ENCODE results near the gene INSIG1. TPM values are rescaled to one million over a fixed set of nuclear protein-coding genes. Genes with fewer than 3 reads are reported as not detected.
A peak's percentile ranks its signal among the peaks of the same experiment; 100 is the strongest.

The INSIG1 gene
- total and polyA plus RNA-seq, 4 donors = 118 to 219 (median 193) TPM

DNA sequence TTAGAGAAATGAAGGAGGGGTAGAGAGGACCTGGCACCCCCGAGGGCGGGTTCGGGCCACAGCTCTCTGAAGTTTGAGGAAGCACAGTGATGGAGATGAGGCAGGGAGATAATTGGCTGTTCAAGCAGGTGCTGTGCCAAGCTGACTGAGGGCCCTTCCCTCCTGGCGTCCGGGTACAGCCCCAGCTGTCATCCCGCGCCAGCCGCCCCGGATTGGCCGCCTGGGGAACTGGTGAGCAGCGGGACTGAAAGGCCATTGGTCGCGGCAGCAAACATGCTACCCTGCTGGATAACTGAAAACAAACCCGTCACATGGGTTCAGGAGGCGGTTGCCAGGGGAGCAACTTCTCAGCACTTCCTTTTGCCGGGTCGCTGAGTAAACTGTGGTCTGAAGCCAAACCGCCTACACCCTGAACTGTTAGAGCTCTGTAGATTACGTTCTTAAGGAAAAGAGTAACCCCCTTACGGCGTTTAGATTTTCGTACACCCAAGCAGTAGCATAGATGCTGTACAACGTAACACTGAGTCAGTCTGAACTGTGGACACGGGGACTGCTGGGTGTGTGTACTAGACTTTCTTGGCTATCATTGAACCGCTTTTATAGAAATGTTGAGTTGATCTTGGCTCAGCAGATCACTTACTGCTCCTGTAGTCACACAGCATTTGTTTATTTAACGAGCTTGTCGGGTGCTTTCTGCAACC, 1.3 kb downstream of the INSIG1 start:
- TF ChIP-seq, protein P1, sequence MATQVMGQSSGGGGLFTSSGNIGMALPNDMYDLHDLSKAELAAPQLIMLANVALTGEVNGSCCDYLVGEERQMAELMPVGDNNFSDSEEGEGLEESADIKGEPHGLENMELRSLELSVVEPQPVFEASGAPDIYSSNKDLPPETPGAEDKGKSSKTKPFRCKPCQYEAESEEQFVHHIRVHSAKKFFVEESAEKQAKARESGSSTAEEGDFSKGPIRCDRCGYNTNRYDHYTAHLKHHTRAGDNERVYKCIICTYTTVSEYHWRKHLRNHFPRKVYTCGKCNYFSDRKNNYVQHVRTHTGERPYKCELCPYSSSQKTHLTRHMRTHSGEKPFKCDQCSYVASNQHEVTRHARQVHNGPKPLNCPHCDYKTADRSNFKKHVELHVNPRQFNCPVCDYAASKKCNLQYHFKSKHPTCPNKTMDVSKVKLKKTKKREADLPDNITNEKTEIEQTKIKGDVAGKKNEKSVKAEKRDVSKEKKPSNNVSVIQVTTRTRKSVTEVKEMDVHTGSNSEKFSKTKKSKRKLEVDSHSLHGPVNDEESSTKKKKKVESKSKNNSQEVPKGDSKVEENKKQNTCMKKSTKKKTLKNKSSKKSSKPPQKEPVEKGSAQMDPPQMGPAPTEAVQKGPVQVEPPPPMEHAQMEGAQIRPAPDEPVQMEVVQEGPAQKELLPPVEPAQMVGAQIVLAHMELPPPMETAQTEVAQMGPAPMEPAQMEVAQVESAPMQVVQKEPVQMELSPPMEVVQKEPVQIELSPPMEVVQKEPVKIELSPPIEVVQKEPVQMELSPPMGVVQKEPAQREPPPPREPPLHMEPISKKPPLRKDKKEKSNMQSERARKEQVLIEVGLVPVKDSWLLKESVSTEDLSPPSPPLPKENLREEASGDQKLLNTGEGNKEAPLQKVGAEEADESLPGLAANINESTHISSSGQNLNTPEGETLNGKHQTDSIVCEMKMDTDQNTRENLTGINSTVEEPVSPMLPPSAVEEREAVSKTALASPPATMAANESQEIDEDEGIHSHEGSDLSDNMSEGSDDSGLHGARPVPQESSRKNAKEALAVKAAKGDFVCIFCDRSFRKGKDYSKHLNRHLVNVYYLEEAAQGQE (IDR thresholded peaks at IDR 0.05) = peak; percentile 67
- TF ChIP-seq RAD21 (IDR thresholded peaks at IDR 0.05) (no peak), JUND (IDR thresholded peaks at IDR 0.05) (peak in 1 of 2 donors; percentile 10), GABPA (IDR thresholded peaks at IDR 0.05 in 1 of 2, conservative IDR thresholded peaks at IDR 0.05 in 1 of 2) (no peak), FOXA1 (IDR thresholded peaks at IDR 0.05) (no peak), NR2F2 (IDR thresholded peaks at IDR 0.05) (no peak), FOXA2 (IDR thresholded peaks at IDR 0.05) (no peak), HNF4A (conservative IDR thresholded peaks at IDR 0.05) (no peak), HNF4G (IDR thresholded peaks at IDR 0.05) (no peak), TAF1 (conservative IDR thresholded peaks at IDR 0.05) (peak; percentile 76), YY1 (IDR thresholded peaks at IDR 0.05) (no peak), SP1 (IDR thresholded peaks at IDR 0.05) (peak; percentile 48), EGR1 (IDR thresholded peaks at IDR 0.05; ENCODE audit: low read depth in 2 of 2) (peak in 1 of 2 donors; percentile 11), RXRA (IDR thresholded peaks at IDR 0.05) (peak in 1 of 2 donors; percentile 16)
- TF ChIP-seq, protein P2, sequence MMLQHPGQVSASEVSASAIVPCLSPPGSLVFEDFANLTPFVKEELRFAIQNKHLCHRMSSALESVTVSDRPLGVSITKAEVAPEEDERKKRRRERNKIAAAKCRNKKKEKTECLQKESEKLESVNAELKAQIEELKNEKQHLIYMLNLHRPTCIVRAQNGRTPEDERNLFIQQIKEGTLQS (IDR thresholded peaks at IDR 0.05) = no peak
- TF ChIP-seq, protein P3, sequence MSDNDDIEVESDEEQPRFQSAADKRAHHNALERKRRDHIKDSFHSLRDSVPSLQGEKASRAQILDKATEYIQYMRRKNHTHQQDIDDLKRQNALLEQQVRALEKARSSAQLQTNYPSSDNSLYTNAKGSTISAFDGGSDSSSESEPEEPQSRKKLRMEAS (IDR thresholded peaks at IDR 0.05) = peak; percentile 51
- TF ChIP-seq, protein P4, sequence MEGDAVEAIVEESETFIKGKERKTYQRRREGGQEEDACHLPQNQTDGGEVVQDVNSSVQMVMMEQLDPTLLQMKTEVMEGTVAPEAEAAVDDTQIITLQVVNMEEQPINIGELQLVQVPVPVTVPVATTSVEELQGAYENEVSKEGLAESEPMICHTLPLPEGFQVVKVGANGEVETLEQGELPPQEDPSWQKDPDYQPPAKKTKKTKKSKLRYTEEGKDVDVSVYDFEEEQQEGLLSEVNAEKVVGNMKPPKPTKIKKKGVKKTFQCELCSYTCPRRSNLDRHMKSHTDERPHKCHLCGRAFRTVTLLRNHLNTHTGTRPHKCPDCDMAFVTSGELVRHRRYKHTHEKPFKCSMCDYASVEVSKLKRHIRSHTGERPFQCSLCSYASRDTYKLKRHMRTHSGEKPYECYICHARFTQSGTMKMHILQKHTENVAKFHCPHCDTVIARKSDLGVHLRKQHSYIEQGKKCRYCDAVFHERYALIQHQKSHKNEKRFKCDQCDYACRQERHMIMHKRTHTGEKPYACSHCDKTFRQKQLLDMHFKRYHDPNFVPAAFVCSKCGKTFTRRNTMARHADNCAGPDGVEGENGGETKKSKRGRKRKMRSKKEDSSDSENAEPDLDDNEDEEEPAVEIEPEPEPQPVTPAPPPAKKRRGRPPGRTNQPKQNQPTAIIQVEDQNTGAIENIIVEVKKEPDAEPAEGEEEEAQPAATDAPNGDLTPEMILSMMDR (IDR thresholded peaks at IDR 0.05; ENCODE audit: low read depth, low read length, missing input control) = peak; percentile 1
- TF ChIP-seq, protein P5, sequence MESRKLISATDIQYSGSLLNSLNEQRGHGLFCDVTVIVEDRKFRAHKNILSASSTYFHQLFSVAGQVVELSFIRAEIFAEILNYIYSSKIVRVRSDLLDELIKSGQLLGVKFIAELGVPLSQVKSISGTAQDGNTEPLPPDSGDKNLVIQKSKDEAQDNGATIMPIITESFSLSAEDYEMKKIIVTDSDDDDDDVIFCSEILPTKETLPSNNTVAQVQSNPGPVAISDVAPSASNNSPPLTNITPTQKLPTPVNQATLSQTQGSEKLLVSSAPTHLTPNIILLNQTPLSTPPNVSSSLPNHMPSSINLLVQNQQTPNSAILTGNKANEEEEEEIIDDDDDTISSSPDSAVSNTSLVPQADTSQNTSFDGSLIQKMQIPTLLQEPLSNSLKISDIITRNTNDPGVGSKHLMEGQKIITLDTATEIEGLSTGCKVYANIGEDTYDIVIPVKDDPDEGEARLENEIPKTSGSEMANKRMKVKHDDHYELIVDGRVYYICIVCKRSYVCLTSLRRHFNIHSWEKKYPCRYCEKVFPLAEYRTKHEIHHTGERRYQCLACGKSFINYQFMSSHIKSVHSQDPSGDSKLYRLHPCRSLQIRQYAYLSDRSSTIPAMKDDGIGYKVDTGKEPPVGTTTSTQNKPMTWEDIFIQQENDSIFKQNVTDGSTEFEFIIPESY (IDR thresholded peaks at IDR 0.05) = no peak
- peaks cover 1 to 28% (median 22%) of the 10 kb centered on the region in 4 donors for H3K36me3 ChIP-seq (ENCODE audit: control insufficient read depth in 4 of 4, insufficient read depth in 3 of 4, low read depth in 1 of 4, low read length in 3 of 4)
- H3K27ac ChIP-seq (ENCODE audit: low read depth in 1 of 2, low read length in 2 of 2) = peak overlapping the region; percentile 81 to 94
- H3K4me3 ChIP-seq (ENCODE audit: low read depth in 1 of 3, low read length in 3 of 3) = peak overlapping the region; percentile 75 to 85 (median 75)
- peak; percentile 85 for DNase-seq (ENCODE audit: low spot score)
- peak overlapping the region; percentile 77 to 92 for H3K9ac ChIP-seq (ENCODE audit: low read depth in 1 of 2, low read length in 2 of 2)
- WGBS = under 1% methylated on average over 27 of the region's 27 CpGs
- peaks cover 2 to 46% (median 15%) of the 10 kb centered on the region in 4 donors for H3K4me1 ChIP-seq (ENCODE audit: control insufficient read depth in 4 of 4, insufficient read depth in 4 of 4, low read length in 3 of 4)
- no peaks in the 10 kb centered on the region for H3K27me3 ChIP-seq (ENCODE audit: control insufficient read depth in 4 of 4, insufficient read depth in 4 of 4, low read length in 3 of 4)
- no peaks in the 10 kb centered on the region for H3K9me3 ChIP-seq (ENCODE audit: control insufficient read depth in 4 of 4, low read length in 3 of 4)

Measured in liver (tissue), 9 donors.